AML-193 (cell line): Measurements from ENCODE around the gene EMILIN3.

Source experiments
- DNase-seq, 2 experiments: peaks; one replicate each; lab custom pipeline; 2025; lab: John Stamatoyannopoulos, UW

The EMILIN3 gene

DNA sequence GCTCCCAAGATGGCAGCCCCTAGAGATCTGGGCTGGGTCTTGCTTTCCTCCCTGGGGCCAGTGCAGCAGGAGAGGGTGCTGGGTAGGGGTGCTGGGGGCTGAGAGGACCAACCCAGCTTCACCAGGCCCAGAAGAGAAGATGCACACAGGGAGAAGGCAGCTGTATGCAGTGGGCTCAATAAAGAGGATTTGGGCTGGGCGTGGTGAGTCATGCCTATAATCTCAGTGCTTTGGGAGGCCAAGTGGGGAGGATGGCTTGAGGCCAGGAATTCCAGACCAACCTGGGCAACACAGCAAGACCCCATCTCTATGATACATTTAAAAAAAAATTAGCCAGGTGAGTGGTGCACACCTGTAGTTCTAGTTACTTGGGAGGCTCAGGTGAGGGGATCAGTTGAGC, 25.7 kb upstream of the EMILIN3 start:
- no peak for DNase-seq

DNA sequence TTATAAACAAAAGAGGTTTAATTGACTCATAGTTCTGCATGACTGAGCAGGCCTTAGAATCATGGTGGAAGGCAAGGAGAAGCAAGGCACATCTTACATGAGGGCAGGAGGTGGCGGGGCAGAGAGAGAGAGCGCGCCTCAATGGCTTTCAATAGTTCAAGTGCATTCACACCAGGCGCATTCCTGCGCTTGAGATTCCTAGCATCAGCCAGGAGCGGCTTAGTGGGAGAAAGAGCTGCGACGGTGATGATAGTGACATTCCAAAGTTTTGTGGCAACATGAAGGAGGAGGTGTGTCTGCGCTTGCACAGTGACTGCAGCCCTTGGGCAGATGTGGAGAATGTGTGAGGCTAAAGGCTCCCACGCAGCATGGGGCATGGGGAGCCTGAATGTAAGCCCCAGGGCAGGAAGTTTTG, 25.0 kb upstream of the EMILIN3 start:
- no peak for DNase-seq

- DNase-seq: no peak
These were observed 24.3 kb upstream of the EMILIN3 start for GRCh38 chr20:41390889-41391288.

- DNase-seq: no peak
These were observed 20.8 kb upstream of the EMILIN3 start for GRCh38 chr20:41387444-41387851.

DNA sequence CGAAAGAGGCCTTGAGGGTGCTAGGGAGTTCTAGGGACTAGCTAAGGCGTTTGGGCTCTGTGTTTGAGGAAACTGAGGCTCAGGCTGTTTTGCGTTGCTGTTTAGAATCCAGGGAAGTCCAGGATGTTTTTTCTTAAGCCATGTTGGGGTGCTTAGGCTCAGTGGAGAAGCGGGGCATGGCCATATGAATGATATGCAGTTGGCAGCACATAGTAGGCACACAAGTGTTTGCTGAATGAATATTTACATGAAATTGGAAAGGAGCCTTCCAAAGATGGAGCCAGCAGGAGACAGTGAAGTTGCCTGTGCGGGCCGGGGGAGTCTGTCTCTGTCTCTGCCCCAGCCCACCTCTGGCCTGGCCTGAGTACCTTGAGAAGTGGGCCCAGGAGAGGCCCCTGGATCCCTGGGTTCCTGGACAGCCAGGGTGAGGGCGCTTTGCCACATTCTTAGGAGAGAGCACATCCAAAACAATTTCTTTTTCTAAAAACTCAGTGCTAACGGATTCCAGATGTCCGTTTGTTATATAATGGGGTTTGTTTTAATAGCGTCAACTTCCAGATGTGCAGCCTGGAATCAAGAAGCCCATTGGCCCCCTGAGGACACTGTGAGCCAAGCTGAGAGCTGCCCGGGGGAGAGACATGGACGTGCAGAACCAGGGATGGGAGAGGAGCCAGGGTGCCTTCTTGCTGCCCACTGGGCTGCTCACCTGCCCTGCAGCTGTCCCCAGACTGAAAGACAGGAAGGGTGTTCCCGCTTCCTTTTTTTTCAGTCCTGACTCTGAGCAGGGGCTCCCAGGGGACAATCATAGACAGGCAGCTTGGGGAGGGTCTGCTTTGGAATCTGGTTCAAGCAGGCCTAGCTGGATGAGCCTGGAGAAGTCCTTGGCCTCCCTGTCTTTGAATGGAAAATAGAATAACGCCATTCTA, 20.1 kb upstream of the EMILIN3 start:
- DNase-seq: no peak

DNA sequence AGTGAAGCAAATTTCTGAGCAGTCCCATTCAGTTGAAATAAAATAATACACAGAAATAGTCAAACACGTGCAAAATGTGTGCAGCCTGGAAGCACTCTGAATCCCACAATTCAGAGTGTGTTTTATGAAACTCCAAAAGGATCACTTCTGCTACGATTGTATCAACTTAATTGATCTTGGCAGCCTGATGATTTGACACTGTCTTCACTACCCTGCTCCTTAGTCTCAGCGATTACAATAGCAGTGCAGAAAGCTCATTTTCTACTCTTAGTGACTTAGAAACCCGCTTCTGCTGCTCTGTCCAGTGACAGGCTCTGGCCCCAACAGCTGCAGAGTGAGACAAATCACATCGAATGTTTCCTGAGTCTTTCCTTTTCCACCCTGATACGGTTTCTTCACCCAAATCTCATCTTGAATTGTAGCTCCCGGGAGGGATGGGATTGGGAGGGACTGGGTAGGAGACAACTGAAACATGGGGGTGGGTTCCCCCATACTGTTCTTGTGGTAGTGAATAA, 16.2 kb upstream of the EMILIN3 start:
- no peak for DNase-seq

DNA sequence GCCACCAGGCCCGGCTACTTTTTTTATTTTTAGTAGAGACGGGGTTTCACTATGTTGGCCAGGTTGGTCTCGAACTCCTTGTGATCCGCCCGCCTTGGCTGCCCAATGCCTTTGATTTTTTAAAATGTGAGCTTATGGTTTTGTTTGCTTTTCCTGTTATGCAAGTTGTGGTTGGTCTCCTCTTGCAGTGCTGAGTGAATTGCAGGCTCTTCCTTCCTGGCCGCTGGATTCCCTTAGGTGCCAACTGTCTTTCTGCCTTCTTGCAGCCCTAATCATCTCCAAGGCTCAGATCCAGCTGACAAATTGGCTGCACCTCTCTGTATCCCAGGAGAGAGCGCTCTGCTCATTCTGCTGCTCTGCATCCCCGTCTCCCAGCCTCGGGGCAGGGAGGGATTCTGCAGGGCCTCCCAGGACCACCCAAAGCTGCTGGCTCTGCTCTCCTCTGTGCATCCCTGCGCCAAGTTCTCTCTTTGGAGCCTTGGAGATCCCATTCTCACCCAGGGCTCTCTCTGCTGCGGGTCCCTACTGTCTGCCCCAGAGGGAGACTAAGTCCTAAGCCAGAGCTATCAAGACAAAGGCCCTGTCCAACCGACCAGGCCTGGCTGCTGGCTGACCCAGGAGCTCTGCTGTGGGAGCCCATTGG, 14.1 kb upstream of the EMILIN3 start:
- peak; percentile 71 to 73 for DNase-seq

GRCh38 chr20:41379551-41379950, 12.9 kb upstream of the EMILIN3 start:
- peak; percentile 23 to 30 for DNase-seq

DNA sequence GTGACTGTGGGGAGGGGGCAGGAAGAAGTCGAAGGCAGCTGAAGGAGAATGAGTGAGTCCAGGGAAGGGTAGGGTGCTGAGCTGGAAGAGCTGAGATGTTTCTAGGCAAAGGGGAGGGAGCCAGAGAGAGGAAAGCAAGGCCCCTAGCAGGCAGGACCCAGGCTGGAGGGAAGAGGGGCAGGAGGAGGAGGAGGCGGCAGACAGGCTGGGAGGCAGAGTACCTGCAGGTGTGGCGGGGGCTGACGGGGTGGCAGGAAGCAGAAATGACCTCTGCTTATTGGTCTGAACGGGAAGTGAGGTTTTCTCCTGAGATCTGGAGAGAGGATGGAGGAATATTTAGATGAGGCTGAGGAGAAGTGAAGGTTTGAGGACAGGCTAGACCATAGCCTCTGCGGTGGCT, 10.7 kb upstream of the EMILIN3 start:
- no peak for DNase-seq

DNA sequence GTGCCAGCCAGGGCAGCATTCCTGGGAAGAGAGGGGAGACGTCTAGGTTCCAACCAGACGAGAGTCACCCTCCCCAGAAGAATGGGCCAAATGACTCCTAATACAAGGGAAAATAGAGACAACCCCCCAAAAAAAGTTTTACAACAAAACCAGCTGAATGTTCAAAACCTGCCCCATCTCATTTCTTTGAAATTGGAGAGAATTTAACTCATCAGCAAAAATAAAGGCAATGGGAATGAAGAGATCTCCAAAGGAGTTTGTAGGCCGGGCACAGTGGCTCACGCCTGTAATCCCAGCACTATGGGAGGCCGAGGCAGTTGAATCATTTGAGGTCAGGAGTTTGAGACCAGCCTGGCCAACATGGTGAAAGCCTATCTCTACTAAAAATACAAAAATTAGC, 9.7 kb upstream of the EMILIN3 start:
- DNase-seq: no peak

DNA sequence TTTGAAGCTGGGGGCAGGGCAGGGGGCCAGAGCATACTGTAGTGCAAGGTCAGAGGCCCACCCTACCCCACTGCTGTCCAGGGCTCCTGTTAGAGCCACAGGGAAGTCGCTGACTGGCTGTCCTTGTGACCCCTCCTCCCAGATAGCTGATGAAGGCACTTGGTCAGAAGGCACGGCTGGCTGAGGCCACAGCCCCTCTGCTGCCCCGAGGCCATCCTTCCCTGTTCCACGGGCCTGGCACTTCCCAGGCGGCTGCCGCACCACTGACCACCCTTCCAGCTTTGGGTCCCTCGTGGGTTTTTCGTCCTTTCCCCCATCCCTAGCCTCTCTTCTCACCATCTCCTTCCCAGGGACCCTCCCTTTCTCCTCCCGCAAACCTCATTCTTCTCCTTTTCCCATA, 9.2 kb upstream of the EMILIN3 start:
- DNase-seq: no peak

- DNase-seq: no peak
These were observed 7.6 kb upstream of the EMILIN3 start for GRCh38 chr20:41373931-41374920.

DNA sequence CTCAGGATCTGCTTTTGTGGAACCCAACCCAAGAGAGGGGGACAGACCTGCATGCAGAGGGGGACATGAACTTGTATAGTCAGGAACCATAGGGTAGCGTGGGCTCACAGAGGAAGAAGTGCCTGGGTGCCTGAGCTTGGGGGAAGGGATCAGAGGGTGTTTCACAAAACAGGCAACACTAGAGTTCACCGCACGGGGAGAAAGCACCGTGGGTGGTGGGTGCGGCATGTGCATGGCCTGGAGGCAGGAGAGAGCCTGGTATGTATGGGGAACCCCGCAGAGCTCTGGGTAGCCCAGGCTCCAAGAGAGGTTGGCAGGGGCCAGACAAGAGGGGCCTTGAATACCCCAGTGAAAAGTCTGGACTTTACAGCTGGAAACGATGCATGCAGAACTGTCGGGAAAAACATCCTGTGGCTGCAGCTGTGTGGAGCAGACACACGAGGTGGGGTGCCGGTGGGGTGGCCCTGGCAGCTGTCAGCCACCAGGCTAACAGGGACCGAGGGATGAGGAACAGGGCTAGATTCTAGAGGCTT, 6.7 kb upstream of the EMILIN3 start:
- DNase-seq: no peak

GRCh38 chr20:41371371-41371770, 4.8 kb upstream of the EMILIN3 start:
- no peak for DNase-seq

DNA sequence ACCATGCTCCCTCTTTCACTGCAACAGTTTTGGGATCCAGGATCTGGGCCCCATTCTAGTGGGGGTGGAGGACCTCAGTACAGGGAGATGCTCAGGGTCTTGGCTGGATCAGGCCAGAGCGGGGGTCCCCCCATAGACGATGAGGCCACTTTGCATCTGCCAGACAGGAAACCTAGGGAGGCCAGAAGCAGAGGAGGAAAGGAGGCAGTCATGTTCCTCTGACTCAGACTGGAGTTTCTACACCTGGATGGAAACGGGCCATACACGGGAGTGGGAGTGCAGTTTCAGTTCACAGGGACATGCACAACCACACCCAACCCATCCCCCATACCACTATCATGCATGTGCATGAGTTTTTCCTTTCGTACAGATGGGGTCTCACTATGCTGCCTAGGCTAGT, 3.6 kb upstream of the EMILIN3 start:
- DNase-seq: no peak

DNA sequence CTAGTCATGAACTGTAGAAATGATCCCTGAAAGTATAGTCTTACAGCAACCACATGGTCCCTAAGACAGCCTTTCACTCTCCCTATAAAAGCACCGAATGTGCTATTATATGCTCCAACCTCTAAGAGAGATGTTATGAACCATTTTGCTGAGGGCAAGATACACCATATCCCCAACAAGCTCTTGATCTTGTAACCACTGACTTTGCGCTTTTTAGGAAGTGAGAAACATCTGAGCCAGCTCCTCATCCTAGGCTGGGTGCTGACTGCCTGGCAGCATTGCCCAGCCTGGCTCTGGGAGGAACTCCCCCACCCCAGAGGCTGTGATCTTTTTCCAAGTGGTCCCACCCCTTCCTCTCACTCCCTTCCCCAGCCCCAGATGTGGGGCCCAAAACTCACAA, 3.1 kb upstream of the EMILIN3 start:
- no peak for DNase-seq

DNA sequence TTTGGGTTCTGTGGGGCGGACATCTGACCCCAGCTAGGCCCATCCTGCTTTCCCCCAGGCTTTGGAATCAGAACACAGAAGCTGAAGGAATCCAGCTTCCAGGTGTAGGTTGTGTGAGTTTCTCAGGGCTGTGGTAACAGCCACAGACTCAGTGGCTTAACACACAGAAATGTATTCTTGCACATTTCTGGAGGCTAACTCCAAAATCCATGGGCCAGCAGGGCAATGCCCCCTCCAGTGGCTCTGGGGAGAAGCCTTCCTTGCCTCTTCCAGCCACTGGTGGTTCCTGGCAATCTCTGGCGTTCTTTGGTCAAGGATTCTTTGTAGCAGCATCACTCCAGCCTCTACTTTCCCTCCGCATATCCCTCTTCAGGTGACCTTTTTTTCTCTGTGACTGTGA, 1.3 kb upstream of the EMILIN3 start:
- DNase-seq: no peak

DNA sequence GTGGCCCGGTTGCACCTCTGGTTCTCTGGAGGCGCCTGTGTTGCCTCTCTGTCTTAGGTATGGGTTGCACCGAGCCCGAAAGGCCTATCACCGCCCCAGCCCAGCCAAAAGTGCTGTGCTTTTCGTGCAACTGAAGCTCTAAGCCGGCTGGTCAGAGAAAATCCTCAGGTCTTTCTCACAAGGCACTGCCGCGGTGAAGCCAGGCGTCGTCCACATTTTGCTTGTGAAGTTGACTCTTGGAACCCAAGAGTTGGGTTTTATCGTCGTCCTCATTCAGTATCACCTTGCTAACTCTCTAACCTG, 726 bp upstream of the EMILIN3 start:
- no peak for DNase-seq

DNA sequence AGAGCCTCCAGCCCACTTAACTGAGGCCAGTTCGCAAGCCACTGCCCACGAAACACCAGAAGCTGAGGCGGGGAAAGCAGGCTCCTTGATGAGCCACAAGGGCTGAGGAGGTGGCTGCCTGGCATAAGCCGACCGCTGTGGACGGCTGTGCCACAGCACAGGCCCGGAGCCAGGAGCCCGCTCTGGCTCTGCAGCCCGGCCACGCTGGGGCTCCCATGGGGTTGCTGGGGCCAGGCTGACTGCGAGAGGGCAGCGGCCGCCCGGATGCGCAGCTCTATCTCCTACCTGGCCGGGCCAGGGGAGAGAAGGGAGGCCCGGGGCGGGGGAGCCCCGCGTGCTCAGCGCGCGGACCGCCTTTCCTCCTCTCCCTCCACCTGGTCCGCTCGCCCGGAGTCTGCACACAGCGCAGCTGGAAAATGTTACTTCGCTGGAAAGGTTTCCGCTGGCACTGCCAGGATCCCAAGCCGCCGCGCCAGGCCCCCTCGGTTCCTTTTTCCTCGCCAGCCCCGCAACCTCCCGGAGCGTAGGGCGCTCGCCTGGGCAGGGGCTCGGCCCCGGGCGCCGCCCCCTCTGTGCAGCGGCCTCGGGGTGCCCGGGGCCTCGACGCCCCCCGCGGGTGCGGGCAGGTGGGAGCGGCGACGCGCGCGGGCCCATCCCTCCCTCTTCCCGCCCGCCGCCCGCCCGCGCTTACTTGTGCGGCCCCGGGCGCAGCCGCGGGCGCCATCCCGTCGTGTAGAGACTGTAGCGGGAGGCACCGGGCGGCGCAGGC, 657 bp downstream of the EMILIN3 start:
- DNase-seq: no peak

DNA sequence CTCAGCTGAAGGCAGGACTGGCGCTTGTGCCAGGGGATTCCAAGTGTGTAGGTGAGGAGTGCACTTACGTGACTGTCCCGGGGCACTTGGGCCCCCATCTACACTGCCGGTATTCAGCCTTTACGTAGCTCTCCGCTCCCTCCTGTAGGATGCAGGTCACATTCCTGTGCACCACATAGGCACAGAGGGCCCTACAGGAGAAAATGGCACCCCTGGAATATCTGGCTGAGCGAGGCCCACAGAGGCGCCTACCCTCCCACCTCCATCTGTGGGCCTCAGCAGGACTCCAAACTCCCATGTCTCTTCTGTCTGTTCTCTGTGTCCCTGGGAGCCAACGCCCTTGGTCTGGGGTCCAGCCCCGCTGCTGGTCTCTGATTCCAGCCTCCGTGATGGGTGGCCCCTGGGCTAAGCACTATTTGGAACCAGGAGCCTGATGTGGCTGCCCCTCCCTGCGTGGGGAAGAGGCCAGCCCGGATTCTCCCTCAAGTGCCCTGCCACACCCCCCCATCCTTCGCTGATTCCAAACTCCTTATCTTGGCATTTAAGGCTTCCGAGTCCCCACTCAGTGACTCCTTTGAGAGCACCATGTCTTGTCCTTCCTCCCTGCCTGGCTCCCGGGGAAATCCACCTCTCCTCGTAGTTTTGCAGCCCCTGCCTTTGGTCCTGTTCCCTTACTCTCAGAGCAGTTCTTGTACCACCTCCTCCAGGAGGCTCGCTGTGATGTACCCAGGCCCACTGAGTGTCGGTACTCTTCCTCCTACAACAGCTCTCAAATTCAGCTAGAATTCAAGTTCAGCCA, 1.5 kb downstream of the EMILIN3 start:
- DNase-seq: no peak
